A549 (cell line): ENCODE results near the gene ISCU. TPM values are rescaled to one million over a fixed set of nuclear protein-coding genes. Genes with fewer than 3 reads are reported as not detected.
"Not testable (repeated sequence)": the region's sequence is repeated elsewhere in the genome, so short reads cannot be mapped to it uniquely, and the experiment has no call there.

Source experiments
- ATAC-seq, 2 experiments: fragments of 200-7000 bp in 1 of 2; fragments of >200 bp in 1 of 2; cut with Nextera tagmentation in 1 of 2; cut with Tn5 transposase in 1 of 2; 3 replicates each; pipeline versions ENCODE4 v1.8.0 to v1.9.1; 2018 to 2020; ENCODE audit warnings: mild to moderate bottlenecking in 1 of 2, moderate library complexity in 1 of 2
- CTCF ChIA-PET: fragments of 300-600 bp; sonication (Branson Sonifier 250); formaldehyde crosslinking; extraction: SDS; loops from one replicate; lab custom pipeline; 2021; ENCODE audit warnings: antibody characterized with exemption, inconsistent platforms; lab: Yijun Ruan, JAX
- POLR2A ChIA-PET: fragments of 350-600 bp; formaldehyde crosslinking; extraction: SDS; loops from one replicate; lab custom pipeline; 2021; ENCODE audit warnings: antibody characterized with exemption, inconsistent platforms; lab: Yijun Ruan, JAX
- DNase-seq, 2 experiments: peaks; one replicate each; pipeline versions ENCODE4 v3.0.0 to v3.0.0-alpha.2; 2011 to 2016; ENCODE audit warnings: low read depth in 1 of 2, low spot score in 1 of 2
- FAIRE-seq: peaks from 2 replicates; lab custom pipeline; 2011; peaks lifted over from hg19 to GRCh38; lab: Jason Lieb, UNC
- H3K27ac ChIP-seq, 2 experiments: fragments of >200 bp; sonication (Bioruptor Twin); formaldehyde crosslinking; 3 replicates each; pipeline ENCODE4 v1.5.1; 2016 to 2017
- H3K4me1 ChIP-seq: fragments of >200 bp; sonication (Bioruptor Twin); formaldehyde crosslinking; 3 replicates; pipeline ENCODE4 v1.6.1; 2016
- H3K4me2 ChIP-seq: fragments of >200 bp; sonication (Bioruptor Twin); formaldehyde crosslinking; 3 replicates; pipeline ENCODE4 v1.6.1; 2016
- H3K4me3 ChIP-seq: fragments of >200 bp; sonication (Bioruptor Twin); formaldehyde crosslinking; 3 replicates; pipeline ENCODE4 v1.5.1; 2016
- H3K9me3 ChIP-seq: fragments of >200 bp; sonication (Bioruptor Twin); formaldehyde crosslinking; 3 replicates; pipeline ENCODE4 v1.6.1; 2016
- CEBPB ChIP-seq, 2 experiments: fragments of >200 bp in 1 of 2; sonication (Bioruptor Twin) in 1 of 2; formaldehyde crosslinking in 1 of 2; IDR thresholded peaks; 2 replicates each; pipeline ENCODE4 v1.6.1; 2012 to 2016
- ELK1 ChIP-seq: fragments of 150-350 bp; IDR thresholded peaks from 2 replicates; pipeline ENCODE4 v1.6.1; 2014; ENCODE audit warnings: low read depth, mild to moderate bottlenecking, low read length
- FOSB ChIP-seq: fragments of 250-450 bp; sonication (Bioruptor Pico); IDR thresholded peaks from 2 replicates; pipeline ENCODE4 v1.5.0; 2020; ENCODE audit warnings: mild to moderate bottlenecking, moderate library complexity
- GATA3 ChIP-seq: IDR thresholded peaks from 2 replicates; pipeline ENCODE4 v1.6.1; 2012; ENCODE audit warnings: borderline replicate concordance
- HDAC2 ChIP-seq: fragments of 200-600 bp; sonication (generic); IDR thresholded peaks from 2 replicates; pipeline ENCODE4 v1.6.1; 2016
- HES2 ChIP-seq: fragments of >200 bp; sonication (Bioruptor Twin); formaldehyde crosslinking; IDR thresholded peaks from 2 replicates; pipeline ENCODE4 v1.6.1; 2016
- HOXB5 ChIP-seq: fragments of 250-450 bp; sonication (Bioruptor Pico); IDR thresholded peaks from 2 replicates; pipeline ENCODE4 v1.5.0; 2020; ENCODE audit warnings: mild to moderate bottlenecking, moderate library complexity
- JUNB ChIP-seq: fragments of >200 bp; sonication (Bioruptor Twin); formaldehyde crosslinking; IDR thresholded peaks from 2 replicates; pipeline ENCODE4 v1.6.1; 2016
- KDM1A ChIP-seq: fragments of 200-600 bp; sonication (generic); IDR thresholded peaks from 2 replicates; pipeline ENCODE4 v1.6.1; 2016; ENCODE audit warnings: low read depth, mild to moderate bottlenecking
- MAZ ChIP-seq: fragments of 150-350 bp; IDR thresholded peaks from 2 replicates; pipeline ENCODE4 v1.6.1; 2014; ENCODE audit warnings: antibody characterized with exemption, low read depth, low read length, borderline replicate concordance
- MYC ChIP-seq: IDR thresholded peaks from 2 replicates; pipeline ENCODE4 v1.6.1; 2012; ENCODE audit warnings: mild to moderate bottlenecking, inconsistent platforms, low read length, improper control_type of control experiment, borderline replicate concordance
- NPAS2 ChIP-seq: fragments of 250-450 bp; sonication (Bioruptor Pico); IDR thresholded peaks from 2 replicates; pipeline ENCODE4 v1.8.0; 2022; ENCODE audit warnings: mild to moderate bottlenecking, moderate library complexity, borderline replicate concordance
- PHF8 ChIP-seq: fragments of 200-600 bp; sonication (generic); IDR thresholded peaks from 2 replicates; pipeline ENCODE4 v1.6.1; 2016; ENCODE audit warnings: low read depth, mild to moderate bottlenecking, antibody characterized with exemption, moderate library complexity, borderline replicate concordance
- RARB ChIP-seq: fragments of 250-450 bp; sonication (Bioruptor Pico); IDR thresholded peaks from 2 replicates; pipeline ENCODE4 v1.8.0; 2021; ENCODE audit warnings: mild to moderate bottlenecking, moderate library complexity
- REST ChIP-seq: fragments of 200-600 bp; sonication (generic); IDR thresholded peaks from 2 replicates; pipeline ENCODE4 v1.6.1; 2016; ENCODE audit warnings: antibody characterized with exemption, mild to moderate bottlenecking, moderate library complexity
- RNF2 ChIP-seq: fragments of 200-600 bp; sonication (generic); IDR thresholded peaks from 2 replicates; pipeline ENCODE4 v1.6.1; 2016; ENCODE audit warnings: low read depth, mild to moderate bottlenecking, antibody characterized with exemption, moderate library complexity, borderline replicate concordance
- SREBF2 ChIP-seq: fragments of 450-650 bp; IDR thresholded peaks from 2 replicates; pipeline ENCODE4 v1.6.1; 2014; ENCODE audit warnings: mild to moderate bottlenecking, moderate library complexity
- ZNF302 ChIP-seq: fragments of 250-450 bp; sonication (Bioruptor Pico); IDR thresholded peaks from 2 replicates; pipeline ENCODE4 v1.9.0; 2021; ENCODE audit warnings: inconsistent platforms, mild to moderate bottlenecking, moderate library complexity
- WGBS: methylation state at CpG from one replicate; pipeline ENCODE4 v1.1.6; 2017; ENCODE audit errors: missing lambda C conversion rate; 5-methylcytosine and 5-hydroxymethylcytosine counted together
- polyA plus RNA-seq, 4 experiments: library from polyadenylated mRNA; depleted of rRNA in 3 of 4; stranded (reverse); fragments of >200 nt; fragmentation: RNase III in 1 of 4; extraction: RNeasy Plus Mini Kit Qiagen cat#74134 plus additional on column Dnase treatment in 1 of 4; gene quantifications; 2 replicates in 3 of 4; 3 replicates in 1 of 4; pipeline ENCODE4 v1.2.3, GENCODE V29; 2011 to 2017
- TF ChIP-seq, protein P1 (sequence below): IDR thresholded peaks from 2 replicates; pipeline ENCODE4 v1.6.1; 2012; ENCODE audit warnings: low read depth, borderline replicate concordance

Gene ISCU
- polyA plus RNA-seq, 2 of the 4 experiments (the other 2 are of a cell fraction): 97.5 to 174 TPM

- WGBS: 55% methylated on average over 6 of the region's 7 CpGs
- FAIRE-seq (no peak), ATAC-seq (no peak), DNase-seq (no peak)
- Histone ChIP-seq H3K9me3 (no peaks in the 10 kb centered on the region), H3K4me2 (no peak overlapping the region), H3K4me1 (no peaks in the 10 kb centered on the region), H3K4me3 (no peak overlapping the region), H3K27ac (no peak overlapping the region)
- ChIA-PET CTCF (interaction anchor here (0.6 to 4.8 kb wide), 2 partner anchors 28 to 58 kb away, joined by 3 to 24 read pairs; no protein-coding TSS in a partner anchor), POLR2A (no interaction called here)
- TF ChIP-seq, protein P1, sequence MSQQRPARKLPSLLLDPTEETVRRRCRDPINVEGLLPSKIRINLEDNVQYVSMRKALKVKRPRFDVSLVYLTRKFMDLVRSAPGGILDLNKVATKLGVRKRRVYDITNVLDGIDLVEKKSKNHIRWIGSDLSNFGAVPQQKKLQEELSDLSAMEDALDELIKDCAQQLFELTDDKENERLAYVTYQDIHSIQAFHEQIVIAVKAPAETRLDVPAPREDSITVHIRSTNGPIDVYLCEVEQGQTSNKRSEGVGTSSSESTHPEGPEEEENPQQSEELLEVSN: no peak
- no peak for TF ChIP-seq NPAS2
- TF ChIP-seq ZNF302 (CRISPR knock-in tag): no peak
- no peak for TF ChIP-seq HDAC2
- no peak for TF ChIP-seq HES2
- no peak for TF ChIP-seq MAZ
- no peak for TF ChIP-seq ELK1
- no peak for TF ChIP-seq GATA3
Observed at GRCh38 chr12:108589840-108590229, 27.4 kb downstream of the ISCU start.

DNA sequence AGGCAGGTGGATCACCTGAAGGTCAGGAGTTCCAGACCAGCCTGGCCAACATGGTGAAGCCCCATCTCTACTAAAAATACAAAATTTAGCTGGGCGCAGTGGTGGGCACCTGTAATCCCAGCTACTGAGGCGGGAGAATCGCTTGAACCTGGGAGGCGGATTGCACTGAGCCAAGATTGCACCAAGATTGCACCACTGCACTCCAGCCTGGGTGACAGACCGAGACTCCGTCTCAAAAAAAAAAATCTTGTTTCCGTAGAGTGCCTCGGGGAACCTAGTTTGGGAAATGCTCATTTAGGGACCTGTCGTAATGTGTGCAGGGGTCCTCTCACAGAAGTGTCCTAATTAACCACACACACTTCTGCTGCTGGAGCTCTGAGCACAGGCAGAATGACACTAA lies 28.1 kb downstream of the ISCU start:
- DNase-seq, POLR2A ChIA-PET, FAIRE-seq, H3K4me3 ChIP-seq, H3K9me3 ChIP-seq, CTCF ChIA-PET, ATAC-seq, H3K4me2 ChIP-seq, H3K27ac ChIP-seq, H3K4me1 ChIP-seq: not testable (repeated sequence)
- WGBS: 86% methylated on average over 9 of the region's 9 CpGs

- FAIRE-seq: no peak
- no peak for DNase-seq
- 73% methylated on average over 22 of the region's 22 CpGs for WGBS
Observed at GRCh38 chr12:108591267-108591980, 29.0 kb downstream of the ISCU start.

More at GRCh38 chr12:108591267-108591980, 29.0 kb downstream of the ISCU start:
- H3K27ac ChIP-seq: no peak overlapping the region
- H3K4me3 ChIP-seq: no peak overlapping the region
- H3K4me1 ChIP-seq: no peaks in the 10 kb centered on the region
- ATAC-seq: no peak
- H3K9me3 ChIP-seq: no peaks in the 10 kb centered on the region
- TF ChIP-seq HES2 (no peak), SREBF2 (no peak), MYC (no peak), PHF8 (no peak), CEBPB (IDR thresholded peaks at IDR 0.05) (no peak), HDAC2 (no peak), FOSB (CRISPR knock-in tag) (no peak), JUNB (no peak), RARB (CRISPR knock-in tag) (no peak), HOXB5 (CRISPR knock-in tag) (no peak), REST (no peak), RNF2 (no peak), KDM1A (no peak)
- TF ChIP-seq, protein P1: no peak
- ChIA-PET CTCF (interaction anchor here (1.5 kb wide), 1 partner anchor 27 kb away, joined by 5 read pairs; no protein-coding TSS in a partner anchor), POLR2A (no interaction called here)
- no peak overlapping the region for H3K4me2 ChIP-seq
